HepG2 (cell line): ENCODE data around the gene CCDC57. TPM values are rescaled to one million over a fixed set of nuclear protein-coding genes. Genes with fewer than 3 reads are reported as not detected.

Experiments used
- ARID4A ChIP-seq: sonication (generic); formaldehyde crosslinking; IDR thresholded peaks from 2 replicates; pipeline ENCODE4 v1.5.0; 2020; ENCODE audit warnings: mild to moderate bottlenecking, missing genetic modification reagents, borderline replicate concordance
- CENPT ChIP-seq: sonication (generic); formaldehyde crosslinking; IDR thresholded peaks from 2 replicates; pipeline ENCODE4 v1.8.0; 2022; ENCODE audit warnings: low read depth, mild to moderate bottlenecking, moderate library complexity, missing genetic modification reagents
- ESRRA ChIP-seq: sonication (generic); formaldehyde crosslinking; IDR thresholded peaks from 2 replicates; pipeline ENCODE4 v1.5.1; 2020; ENCODE audit warnings: mild to moderate bottlenecking, low read depth, missing genetic modification reagents
- GABPB1 ChIP-seq: IDR thresholded peaks from 2 replicates; pipeline ENCODE4 v1.6.1; 2016; ENCODE audit warnings: mild to moderate bottlenecking, missing genetic modification reagents, moderate library complexity, missing compliant biosample characterization
- GATA4 ChIP-seq: sonication (generic); IDR thresholded peaks from 2 replicates; pipeline ENCODE4 v1.6.1; 2016; ENCODE audit warnings: antibody characterized with exemption, low read depth, borderline replicate concordance
- HNF4G ChIP-seq, 2 experiments: sonication (generic) in 1 of 2; formaldehyde crosslinking in 1 of 2; IDR thresholded peaks; 2 replicates each; pipeline versions ENCODE4 v1.4.0 to v1.6.1; 2011 to 2020; ENCODE audit warnings: borderline replicate concordance in 2 of 2, low read depth in 2 of 2, mild to moderate bottlenecking in 2 of 2, low read length in 1 of 2, missing genetic modification reagents in 1 of 2, moderate library complexity in 1 of 2
- HOXA3 ChIP-seq: sonication (generic); formaldehyde crosslinking; IDR thresholded peaks from 2 replicates; pipeline ENCODE4 v1.5.0; 2020; ENCODE audit warnings: missing genetic modification reagents
- JUND ChIP-seq: sonication (generic); formaldehyde crosslinking; IDR thresholded peaks from 2 replicates; pipeline ENCODE4 v1.8.0; 2022; ENCODE audit warnings: mild to moderate bottlenecking, missing genetic modification reagents
- KDM3A ChIP-seq: IDR thresholded peaks from 2 replicates; pipeline ENCODE4 v1.6.1; 2018; ENCODE audit warnings: low read depth, missing compliant biosample characterization
- MYNN ChIP-seq: sonication (generic); formaldehyde crosslinking; IDR thresholded peaks from 2 replicates; pipeline ENCODE4 v1.4.0; 2020; ENCODE audit warnings: mild to moderate bottlenecking, low read depth, missing genetic modification reagents
- NR1H2 ChIP-seq: sonication (generic); formaldehyde crosslinking; IDR thresholded peaks from 2 replicates; pipeline ENCODE4 v1.8.1; 2022; ENCODE audit warnings: low read depth, missing genetic modification reagents, borderline replicate concordance
- PATZ1 ChIP-seq: sonication (generic); formaldehyde crosslinking; IDR thresholded peaks from 2 replicates; pipeline ENCODE4 v1.4.0; 2020; ENCODE audit warnings: missing genetic modification reagents
- PAX8 ChIP-seq: sonication (generic); formaldehyde crosslinking; IDR thresholded peaks from 2 replicates; pipeline ENCODE4 v1.8.0; 2022; ENCODE audit warnings: mild to moderate bottlenecking, missing genetic modification reagents, borderline replicate concordance
- PHF20 ChIP-seq: sonication (generic); formaldehyde crosslinking; IDR thresholded peaks from 2 replicates; pipeline ENCODE4 v1.5.0; 2020; ENCODE audit warnings: mild to moderate bottlenecking, missing genetic modification reagents
- POLR2A ChIP-seq, 2 experiments: IDR thresholded peaks; 2 replicates each; pipeline ENCODE4 v1.6.1; 2011; ENCODE audit warnings: low read depth in 2 of 2, low read length in 2 of 2, mild to moderate bottlenecking in 1 of 2, moderate library complexity in 1 of 2; ENCODE audit not compliant: insufficient read depth in 1 of 2
- RNF2 ChIP-seq: fragments of 450-650 bp; conservative IDR thresholded peaks from 2 replicates; pipeline ENCODE4 v1.6.1; 2016; ENCODE audit warnings: low read depth
- RXRA ChIP-seq: sonication (generic); formaldehyde crosslinking; IDR thresholded peaks from 2 replicates; pipeline ENCODE4 v1.5.1; 2020; ENCODE audit warnings: missing genetic modification reagents
- XRCC5 ChIP-seq: fragments of 200-400 bp; formaldehyde crosslinking; optimal IDR thresholded peaks from 2 replicates; pipeline ENCODE3; 2017; ENCODE audit warnings: mild to moderate bottlenecking, low read length
- ZBTB43 ChIP-seq: sonication (generic); formaldehyde crosslinking; conservative IDR thresholded peaks from 2 replicates; pipeline ENCODE4 v1.4.0; 2020; ENCODE audit warnings: missing genetic modification reagents
- ZNF354B ChIP-seq: sonication (generic); formaldehyde crosslinking; IDR thresholded peaks from 2 replicates; pipeline ENCODE4 v1.8.0; 2022; ENCODE audit warnings: mild to moderate bottlenecking, missing genetic modification reagents
- ZNF768 ChIP-seq: sonication (generic); formaldehyde crosslinking; IDR thresholded peaks from 2 replicates; pipeline ENCODE4 v1.4.0; 2020; ENCODE audit warnings: missing genetic modification reagents
- ZSCAN30 ChIP-seq: sonication (generic); formaldehyde crosslinking; IDR thresholded peaks from 2 replicates; pipeline ENCODE4 v1.5.0; 2020; ENCODE audit warnings: mild to moderate bottlenecking, missing genetic modification reagents
- polyA plus RNA-seq, 8 experiments: library from polyadenylated mRNA; depleted of rRNA in 3 of 8; stranded (reverse) in 7 of 8; unstranded in 1 of 8; fragments of >200 nt; fragmentation: Illumina TruSeq in 4 of 8; extraction: Trizol in 4 of 8; gene quantifications; 2 replicates each; pipeline versions ENCODE4 v1.2.1 to v1.2.3, GENCODE V29; 2011 to 2016; ENCODE audit warnings: low read depth in 4 of 8, missing spikeins in 1 of 8, mixed read lengths in 1 of 8; ENCODE audit not compliant: insufficient read depth in 1 of 8
- total RNA-seq, 5 experiments: library from RNA; depleted of rRNA; stranded (reverse); fragments of >200 nt; fragmentation: Illumina TruSeq; extraction: Trizol; gene quantifications; 2 replicates each; pipeline ENCODE4 v1.2.3, GENCODE V29; 2016; ENCODE audit warnings: low read depth in 1 of 5

The CCDC57 gene
- total and polyA plus RNA-seq, 2 of the 13 experiments (the other 11 are each of a cell fraction or from before 2014, with no cell fraction given): 59.3 to 59.9 TPM

GRCh38 chr17:82103553-82104451 is 108.8 kb downstream of the CCDC57 start (continued):
- peak; percentile 89 for TF ChIP-seq ARID4A (CRISPR knock-in tag)
- no peak; the same call in 1 of the 2 replicates for TF ChIP-seq CENPT (CRISPR knock-in tag)
- no peak; the same call in 1 of the 2 replicates for TF ChIP-seq ZSCAN30
- no peak for TF ChIP-seq ZNF354B (CRISPR knock-in tag)
- peak; percentile 63 for TF ChIP-seq GABPB1
- TF ChIP-seq PATZ1: peak; percentile 81
- peak; percentile 30; the same call in 1 of the 2 replicates for TF ChIP-seq KDM3A (CRISPR knock-in tag)
- TF ChIP-seq MYNN: no peak
- TF ChIP-seq RXRA (CRISPR knock-in tag): peak; percentile 97
- no peak for TF ChIP-seq PHF20
- peak; percentile 67; the same call in 1 of the 2 replicates for TF ChIP-seq NR1H2 (CRISPR knock-in tag)
- peak; percentile 93 for TF ChIP-seq ZBTB43 (CRISPR knock-in tag)
- 0 out of 2 replicates have a peak, but pooled peaks have one; percentile 51 for TF ChIP-seq RNF2
- TF ChIP-seq HOXA3 (CRISPR knock-in tag): peak; percentile 89
- TF ChIP-seq PAX8 (CRISPR knock-in tag): no peak
- peak; percentile 52; the same call in 1 of the 2 replicates for TF ChIP-seq ZNF768
- peak; percentile 72 for TF ChIP-seq JUND (CRISPR knock-in tag)
- no peak for TF ChIP-seq GATA4
- peak in 1 of 2 experiments; percentile 40; a peak in 1 of 4 replicates for TF ChIP-seq POLR2A (IDR thresholded peaks at IDR 0.05; ENCODE audit: insufficient read depth in 1 of 2, low read depth in 2 of 2, low read length in 2 of 2)
- TF ChIP-seq ESRRA (CRISPR knock-in tag): peak; percentile 78
- TF ChIP-seq HNF4G (IDR thresholded peaks at IDR 0.05; ENCODE audit: borderline replicate concordance, low read depth, low read length): peak; percentile 38; the same call in 1 of the 2 replicates
- peak; percentile 74 for TF ChIP-seq HNF4G (CRISPR knock-in tag; IDR thresholded peaks at IDR 0.05; ENCODE audit: borderline replicate concordance, low read depth)
- no peak for TF ChIP-seq XRCC5
